Breast epithelium (tissue), 3 donors: ENCODE results near the gene TMEM214.

ENCODE experiments used
- CTCF ChIP-seq, 3 donors: fragments of 450-650 bp; IDR thresholded peaks; one replicate each; pipeline ENCODE4 v1.5.1; 2016 to 2017; ENCODE audit warnings: antibody characterized with exemption in 3 of 3, mild to moderate bottlenecking in 3 of 3, moderate library complexity in 3 of 3
- POLR2A ChIP-seq: fragments of 450-650 bp; IDR thresholded peaks from one replicate; pipeline ENCODE4 v1.6.1; 2016; ENCODE audit warnings: antibody characterized with exemption, mild to moderate bottlenecking, moderate library complexity
- POLR2AphosphoS5 ChIP-seq, 3 donors: sonication (generic); formaldehyde crosslinking; IDR thresholded peaks; one replicate each; pipeline ENCODE4 v1.6.1; 2017; ENCODE audit warnings: antibody characterized with exemption in 3 of 3

- TF ChIP-seq POLR2A (no peak), CTCF (IDR thresholded peaks at IDR 0.05) (no peak), POLR2AphosphoS5 (IDR thresholded peaks at IDR 0.05) (no peak)
These were observed 46.2 kb upstream of the TMEM214 start for GRCh38 chr2:26986576-26986975.
